ENCODE measurements around the gene ZDHHC18.
"Not testable (repeated sequence)": the region's sequence is repeated elsewhere in the genome, so short reads cannot be mapped to it uniquely, and the experiment has no call there.

The ZDHHC18 gene

GRCh38 chr1:26837665-26838064 lies 11.2 kb downstream of the ZDHHC18 start:
- not testable (repeated sequence) for DNase-seq

DNA sequence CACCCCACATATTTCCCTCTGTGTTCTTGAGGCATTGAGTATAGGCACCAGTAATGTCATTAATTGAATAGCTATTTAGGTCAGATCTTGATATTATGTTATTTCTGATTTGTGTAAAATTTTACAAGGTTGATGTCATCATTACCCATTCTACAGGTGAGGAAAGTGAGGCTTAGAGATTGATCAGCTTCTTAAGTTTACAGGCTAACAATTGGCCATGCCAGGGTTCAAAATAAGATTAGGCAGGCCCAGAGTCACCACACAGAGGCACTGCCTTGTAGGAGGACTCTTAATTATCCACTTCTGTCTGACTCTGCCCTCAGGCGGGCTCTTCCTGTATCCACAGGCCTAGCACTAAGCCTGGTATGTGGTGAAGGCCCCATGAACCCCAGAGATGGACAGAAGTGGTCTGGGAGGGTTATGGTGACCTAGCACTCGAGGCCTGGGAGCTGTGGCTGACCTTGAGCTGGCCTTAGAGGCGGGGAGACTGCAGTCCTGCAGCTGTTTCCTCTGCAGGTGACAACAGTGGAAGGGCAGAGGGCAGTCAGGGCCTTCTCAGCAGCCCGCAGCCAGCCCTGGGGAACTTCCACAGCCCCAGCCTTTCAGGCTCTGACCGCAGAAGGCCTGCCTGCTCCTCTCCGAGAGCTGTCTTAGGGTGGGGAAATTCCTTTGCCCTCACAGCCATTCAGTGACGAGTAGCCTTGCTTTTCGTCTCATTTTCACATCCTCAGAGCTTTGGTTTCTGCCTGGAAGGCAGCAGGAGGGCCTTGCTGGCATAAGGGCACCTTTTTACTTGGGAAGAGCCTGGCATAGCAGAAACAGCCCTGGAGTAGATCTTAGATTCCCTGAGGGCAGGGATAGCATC lies 12.2 kb downstream of the ZDHHC18 start:
- no peak for DNase-seq

GRCh38 chr1:26839339-26839722 lies 12.8 kb downstream of the ZDHHC18 start:
- no peak for DNase-seq

- DNase-seq: no peak
These were observed 13.3 kb downstream of the ZDHHC18 start for GRCh38 chr1:26839779-26840178.

- DNase-seq: no peak
These were observed 18.1 kb downstream of the ZDHHC18 start for GRCh38 chr1:26844424-26845196.

GRCh38 chr1:26847826-26848225 lies 21.3 kb downstream of the ZDHHC18 start:
- not testable (repeated sequence) for DNase-seq

GRCh38 chr1:26848499-26848898 lies 22.0 kb downstream of the ZDHHC18 start:
- no peak for DNase-seq

- no peak for DNase-seq
These were observed 22.7 kb downstream of the ZDHHC18 start for GRCh38 chr1:26848941-26849774.

DNA sequence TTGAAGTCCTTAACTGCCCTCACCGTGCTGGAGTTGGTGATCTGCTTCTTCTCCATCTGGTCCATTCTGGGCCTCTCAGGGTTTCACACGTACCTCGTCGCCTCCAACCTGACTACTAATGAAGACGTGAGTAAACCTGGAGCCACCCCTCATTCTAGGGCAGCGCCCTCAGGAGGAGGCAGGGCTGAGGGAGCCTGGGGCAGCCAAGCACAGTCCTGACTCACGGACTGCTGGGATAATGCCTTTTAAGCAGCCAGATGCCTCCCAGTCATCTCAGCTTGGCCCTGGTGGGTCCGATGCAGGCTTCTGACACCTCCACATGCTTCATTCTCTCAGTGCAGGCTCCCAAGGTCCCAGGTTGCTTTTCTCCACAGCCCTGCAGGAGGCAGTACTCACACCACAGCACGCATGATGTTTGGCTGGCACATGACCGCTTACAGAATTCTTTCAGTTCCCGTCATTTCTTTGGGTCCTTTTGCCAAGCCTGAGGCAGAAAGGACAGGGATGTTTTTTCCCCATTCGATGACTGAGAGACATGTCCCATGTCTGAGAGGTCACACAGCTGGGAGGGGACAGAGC lies 24.7 kb downstream of the ZDHHC18 start:
- no peak for DNase-seq

DNA sequence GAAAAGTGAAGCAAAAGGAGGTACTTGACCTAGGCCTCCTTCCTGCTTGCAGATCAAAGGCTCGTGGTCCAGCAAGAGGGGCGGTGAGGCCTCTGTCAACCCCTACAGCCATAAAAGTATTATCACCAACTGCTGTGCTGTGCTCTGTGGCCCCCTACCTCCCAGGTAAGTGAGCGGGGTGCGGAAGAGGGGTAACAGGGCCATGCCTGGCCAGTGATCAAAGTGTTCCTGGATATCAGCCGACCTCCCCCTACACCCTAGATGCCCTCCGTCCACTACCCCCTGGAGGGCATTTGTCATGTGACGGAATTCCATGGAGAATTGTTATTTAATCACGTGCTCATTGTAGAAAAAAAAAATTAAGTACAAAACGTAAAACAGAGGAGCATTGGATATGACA lies 26.2 kb downstream of the ZDHHC18 start:
- no peak for DNase-seq

- peak; percentile 66 for DNase-seq
These were observed 26.7 kb downstream of the ZDHHC18 start for GRCh38 chr1:26853156-26853555.

DNA sequence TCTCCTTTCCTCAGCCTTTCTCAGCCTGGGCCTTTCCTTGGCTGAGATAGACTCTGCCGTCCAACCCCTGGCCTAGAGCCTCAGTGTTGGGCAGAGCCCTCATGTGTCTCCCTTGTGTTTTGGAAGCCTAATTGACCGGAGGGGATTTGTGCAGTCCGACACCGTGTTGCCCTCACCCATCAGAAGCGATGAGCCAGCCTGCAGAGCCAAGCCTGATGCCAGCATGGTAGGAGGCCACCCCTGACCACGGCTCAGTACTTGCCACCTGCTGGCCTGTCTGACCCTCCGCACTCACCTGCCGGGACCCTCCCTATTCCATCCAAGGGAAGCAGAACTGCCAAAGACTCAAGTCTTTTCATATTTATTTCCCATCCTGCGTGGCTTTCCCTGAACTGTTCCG lies 27.1 kb downstream of the ZDHHC18 start:
- DNase-seq: no peak

DNA sequence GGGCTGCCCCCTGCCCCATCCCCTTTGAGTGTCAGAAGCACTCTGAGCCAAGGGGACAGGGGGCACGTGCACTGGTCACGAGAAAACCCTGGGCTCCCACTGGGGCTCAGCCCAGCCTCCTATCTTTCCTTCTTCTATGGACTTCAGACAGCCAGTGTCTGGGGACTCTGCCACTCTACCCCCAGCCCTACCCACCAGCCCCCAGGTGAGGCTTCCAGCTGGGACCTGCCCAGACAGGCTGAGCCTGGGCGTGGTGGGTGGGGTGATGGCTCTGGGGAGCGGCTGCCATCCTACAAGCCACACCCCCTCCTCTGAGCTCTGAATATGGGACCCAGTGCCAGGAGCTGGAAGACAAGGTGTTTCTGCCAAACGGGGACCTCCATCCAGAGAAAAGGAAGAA lies 28.4 kb downstream of the ZDHHC18 start:
- peak; percentile 78 for DNase-seq

DNA sequence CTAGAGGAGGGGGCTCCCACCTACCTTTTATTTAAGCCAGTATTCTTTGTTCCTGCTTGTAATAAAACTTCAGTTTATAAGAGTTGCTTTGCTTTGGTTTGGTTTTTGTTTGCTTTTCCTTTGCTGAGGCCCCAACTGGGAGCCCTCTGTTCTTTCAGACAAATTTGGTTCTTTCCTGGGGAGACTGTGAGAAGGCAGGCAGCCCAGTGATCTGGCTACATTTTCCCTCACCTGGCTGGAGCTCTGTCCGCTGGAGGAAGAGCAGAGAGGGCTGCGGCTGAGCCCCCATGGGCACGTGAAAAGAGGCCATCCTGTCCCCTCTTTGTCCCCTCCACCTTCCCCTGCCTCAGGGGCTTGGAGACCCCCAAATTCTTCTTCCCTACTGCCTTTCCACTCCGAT lies 29.1 kb downstream of the ZDHHC18 start:
- no peak for DNase-seq

DNA sequence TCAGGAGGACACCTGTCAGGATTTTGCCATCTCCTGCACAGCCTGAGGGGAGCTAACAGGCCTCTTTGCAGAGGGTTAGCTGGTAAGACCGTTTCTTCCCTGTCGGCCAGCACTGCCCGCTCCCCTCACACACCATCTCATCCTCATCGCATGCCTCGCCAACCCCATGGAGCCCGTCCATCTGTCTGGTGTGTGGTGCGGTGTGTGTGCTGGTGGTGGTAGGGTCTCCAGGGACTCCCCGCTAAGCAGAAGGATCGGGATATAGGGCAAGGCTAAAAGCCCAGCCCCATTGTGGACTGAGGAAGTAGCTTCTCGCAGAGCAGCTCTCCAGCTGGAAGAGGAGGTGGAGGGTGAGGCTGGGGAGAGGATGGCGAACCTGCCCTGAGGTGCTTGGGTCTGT lies 29.7 kb downstream of the ZDHHC18 start:
- no peak for DNase-seq

DNA sequence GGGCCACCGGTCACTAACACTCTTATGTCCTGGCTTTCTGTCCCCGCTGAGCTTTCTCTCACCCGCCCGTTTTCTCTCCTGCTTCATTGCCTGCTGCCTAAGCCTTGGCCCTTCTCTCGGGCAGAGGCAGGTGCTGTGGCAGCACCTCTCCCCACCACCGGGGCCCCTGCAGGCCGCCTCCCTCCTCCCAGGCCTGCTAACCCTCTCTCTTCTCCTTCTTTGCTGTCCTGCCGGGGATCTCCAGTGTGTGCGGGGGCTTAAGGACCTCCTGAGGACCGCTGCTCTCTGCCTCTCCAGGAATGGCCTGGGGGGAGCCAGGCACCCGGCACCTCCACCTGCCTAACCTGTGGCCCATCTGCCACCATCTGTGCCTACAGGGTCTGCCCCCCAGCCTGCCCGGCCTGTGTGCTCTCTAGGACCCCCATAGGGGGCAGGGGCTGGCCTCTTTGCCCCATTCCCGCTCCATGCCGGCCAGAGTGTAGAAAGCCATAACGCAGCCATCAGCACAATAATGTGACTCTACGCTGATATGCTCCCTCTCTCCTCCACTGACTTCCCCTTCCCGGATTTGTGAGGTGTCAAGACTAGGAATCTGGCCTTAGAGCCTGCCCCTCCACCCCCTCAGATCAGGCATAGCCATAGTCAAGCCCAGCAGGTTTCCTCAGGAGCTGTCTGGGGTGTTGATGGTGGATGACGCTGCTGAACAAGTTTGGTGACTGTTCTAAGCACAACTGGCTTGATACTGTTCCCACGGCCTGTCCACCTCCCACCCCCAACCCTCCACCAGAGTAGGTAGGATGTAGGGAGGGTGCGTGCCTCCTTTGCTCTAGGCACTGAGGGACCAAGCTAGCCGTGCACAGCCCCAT lies 30.3 kb downstream of the ZDHHC18 start:
- no peak for DNase-seq

GRCh38 chr1:26857473-26858060 lies 31.1 kb downstream of the ZDHHC18 start:
- peak; percentile 67 for DNase-seq

DNA sequence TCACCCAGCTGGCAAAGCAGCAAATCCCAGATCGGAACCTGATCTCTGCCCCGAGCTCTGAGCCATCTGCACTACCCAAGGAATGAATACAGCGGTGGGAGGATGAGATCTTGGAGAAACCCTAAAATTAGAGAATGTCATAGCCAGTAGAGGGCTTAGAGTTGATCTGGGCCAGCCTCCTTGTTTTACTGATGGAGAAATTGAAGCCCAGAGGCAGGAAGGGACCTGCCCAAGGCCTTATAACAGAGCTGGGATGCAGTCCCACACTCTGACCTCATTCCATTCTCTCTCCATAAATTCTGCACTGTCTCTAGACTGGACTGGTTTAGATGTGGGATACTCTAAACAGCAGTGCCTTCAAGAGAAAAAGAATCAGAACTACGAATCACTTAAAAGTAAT lies 31.7 kb downstream of the ZDHHC18 start:
- DNase-seq: peak; percentile 71

- DNase-seq: no peak
These were observed 32.6 kb downstream of the ZDHHC18 start for GRCh38 chr1:26858891-26859640.

- DNase-seq: no peak
These were observed 34.8 kb downstream of the ZDHHC18 start for GRCh38 chr1:26861286-26861701.

Measured in NCI-H2171 (cell line).